HL-60 (cell line): ENCODE data around the gene IGSF10.

Experiments used
- POLR2AphosphoS5 ChIP-seq: IDR thresholded peaks from 2 replicates; pipeline ENCODE4 v1.6.1; 2012; ENCODE audit warnings: low read depth
- TF ChIP-seq, protein P1 (sequence below): IDR thresholded peaks from one replicate; pipeline ENCODE4 v1.5.1; 2011; ENCODE audit warnings: low read length, control low read depth, inconsistent platforms; ENCODE audit not compliant: insufficient read depth
- TF ChIP-seq, protein P2 (sequence below): IDR thresholded peaks from 2 replicates; pipeline ENCODE4 v1.6.1; 2012; ENCODE audit warnings: low read depth; ENCODE audit not compliant: insufficient replicate concordance

DNA sequence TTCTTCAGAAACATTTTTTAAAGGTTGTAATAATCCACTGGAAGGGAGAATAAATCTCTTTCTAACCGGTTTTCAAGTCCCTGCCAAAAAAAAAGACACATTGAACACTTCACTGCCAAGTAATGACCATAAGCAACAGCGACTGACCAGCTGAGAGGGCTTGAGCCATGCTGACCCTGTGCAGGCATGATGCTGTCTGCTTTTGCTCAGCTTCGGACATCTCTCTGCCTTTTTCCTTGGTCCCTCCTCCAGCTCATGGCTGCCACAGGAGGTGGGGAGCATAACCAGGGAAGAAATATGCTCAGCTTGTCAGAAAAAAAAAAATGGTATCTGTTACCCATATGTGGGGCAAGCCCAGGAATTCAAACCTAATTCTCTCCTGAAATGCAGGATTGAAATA lies 1.5 kb downstream of the IGSF10 start:
- TF ChIP-seq, protein P1, sequence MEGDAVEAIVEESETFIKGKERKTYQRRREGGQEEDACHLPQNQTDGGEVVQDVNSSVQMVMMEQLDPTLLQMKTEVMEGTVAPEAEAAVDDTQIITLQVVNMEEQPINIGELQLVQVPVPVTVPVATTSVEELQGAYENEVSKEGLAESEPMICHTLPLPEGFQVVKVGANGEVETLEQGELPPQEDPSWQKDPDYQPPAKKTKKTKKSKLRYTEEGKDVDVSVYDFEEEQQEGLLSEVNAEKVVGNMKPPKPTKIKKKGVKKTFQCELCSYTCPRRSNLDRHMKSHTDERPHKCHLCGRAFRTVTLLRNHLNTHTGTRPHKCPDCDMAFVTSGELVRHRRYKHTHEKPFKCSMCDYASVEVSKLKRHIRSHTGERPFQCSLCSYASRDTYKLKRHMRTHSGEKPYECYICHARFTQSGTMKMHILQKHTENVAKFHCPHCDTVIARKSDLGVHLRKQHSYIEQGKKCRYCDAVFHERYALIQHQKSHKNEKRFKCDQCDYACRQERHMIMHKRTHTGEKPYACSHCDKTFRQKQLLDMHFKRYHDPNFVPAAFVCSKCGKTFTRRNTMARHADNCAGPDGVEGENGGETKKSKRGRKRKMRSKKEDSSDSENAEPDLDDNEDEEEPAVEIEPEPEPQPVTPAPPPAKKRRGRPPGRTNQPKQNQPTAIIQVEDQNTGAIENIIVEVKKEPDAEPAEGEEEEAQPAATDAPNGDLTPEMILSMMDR, result no peak
- TF ChIP-seq, protein P2, sequence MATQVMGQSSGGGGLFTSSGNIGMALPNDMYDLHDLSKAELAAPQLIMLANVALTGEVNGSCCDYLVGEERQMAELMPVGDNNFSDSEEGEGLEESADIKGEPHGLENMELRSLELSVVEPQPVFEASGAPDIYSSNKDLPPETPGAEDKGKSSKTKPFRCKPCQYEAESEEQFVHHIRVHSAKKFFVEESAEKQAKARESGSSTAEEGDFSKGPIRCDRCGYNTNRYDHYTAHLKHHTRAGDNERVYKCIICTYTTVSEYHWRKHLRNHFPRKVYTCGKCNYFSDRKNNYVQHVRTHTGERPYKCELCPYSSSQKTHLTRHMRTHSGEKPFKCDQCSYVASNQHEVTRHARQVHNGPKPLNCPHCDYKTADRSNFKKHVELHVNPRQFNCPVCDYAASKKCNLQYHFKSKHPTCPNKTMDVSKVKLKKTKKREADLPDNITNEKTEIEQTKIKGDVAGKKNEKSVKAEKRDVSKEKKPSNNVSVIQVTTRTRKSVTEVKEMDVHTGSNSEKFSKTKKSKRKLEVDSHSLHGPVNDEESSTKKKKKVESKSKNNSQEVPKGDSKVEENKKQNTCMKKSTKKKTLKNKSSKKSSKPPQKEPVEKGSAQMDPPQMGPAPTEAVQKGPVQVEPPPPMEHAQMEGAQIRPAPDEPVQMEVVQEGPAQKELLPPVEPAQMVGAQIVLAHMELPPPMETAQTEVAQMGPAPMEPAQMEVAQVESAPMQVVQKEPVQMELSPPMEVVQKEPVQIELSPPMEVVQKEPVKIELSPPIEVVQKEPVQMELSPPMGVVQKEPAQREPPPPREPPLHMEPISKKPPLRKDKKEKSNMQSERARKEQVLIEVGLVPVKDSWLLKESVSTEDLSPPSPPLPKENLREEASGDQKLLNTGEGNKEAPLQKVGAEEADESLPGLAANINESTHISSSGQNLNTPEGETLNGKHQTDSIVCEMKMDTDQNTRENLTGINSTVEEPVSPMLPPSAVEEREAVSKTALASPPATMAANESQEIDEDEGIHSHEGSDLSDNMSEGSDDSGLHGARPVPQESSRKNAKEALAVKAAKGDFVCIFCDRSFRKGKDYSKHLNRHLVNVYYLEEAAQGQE, result no peak
- no peak for TF ChIP-seq POLR2AphosphoS5
